ENCODE results near the gene ZNF569.
"Not testable (repeated sequence)": the region's sequence is repeated elsewhere in the genome, so short reads cannot be mapped to it uniquely, and the experiment has no call there.

The ZNF569 gene

DNA sequence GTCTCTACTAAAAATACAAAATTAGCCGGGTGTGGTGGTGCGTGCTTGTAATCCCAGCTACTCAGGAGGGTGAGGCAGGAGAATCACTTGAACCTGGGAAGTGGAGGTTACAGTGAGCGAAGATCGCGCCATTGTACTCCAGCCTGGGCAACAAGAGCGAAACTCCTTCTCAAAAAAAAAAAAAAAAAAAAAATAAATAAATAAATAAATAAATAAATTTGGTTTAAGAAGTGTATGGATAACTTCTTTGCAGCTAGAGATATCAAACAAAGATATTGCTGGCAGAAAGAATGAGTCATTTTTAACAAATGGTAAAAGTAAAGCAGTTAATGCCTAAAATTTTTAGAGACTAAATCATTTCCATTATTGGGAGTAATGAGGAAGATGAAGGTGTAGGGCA lies 75.8 kb downstream of the ZNF569 start:
- DNase-seq = not testable (repeated sequence)

DNA sequence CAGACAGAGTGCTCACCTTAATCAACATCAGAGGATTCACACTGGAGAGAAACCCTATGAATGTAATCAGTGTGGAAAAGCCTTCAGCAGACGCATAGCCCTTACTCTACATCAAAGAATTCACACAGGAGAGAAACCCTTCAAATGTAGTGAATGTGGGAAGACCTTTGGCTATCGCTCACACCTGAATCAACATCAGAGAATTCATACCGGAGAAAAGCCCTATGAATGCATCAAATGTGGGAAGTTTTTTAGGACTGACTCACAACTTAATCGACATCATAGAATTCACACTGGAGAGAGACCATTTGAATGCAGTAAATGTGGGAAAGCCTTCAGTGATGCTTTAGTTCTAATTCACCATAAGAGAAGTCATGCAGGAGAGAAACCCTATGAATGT lies 78.0 kb downstream of the ZNF569 start:
- no peak for DNase-seq

GRCh38 chr19:37370880-37371661 lies 96.2 kb downstream of the ZNF569 start, which contains the start of gene ZNF527:
TSS of gene ZNF527 (plus strand) at chr19:37371099. CDS start at chr19:37374199, 3,100 bp downstream.
- DNase-seq = peak; percentile 97

- not testable (repeated sequence) for DNase-seq
Measured at GRCh38 chr19:37370386-37370879, 96.8 kb downstream of the ZNF569 start.

- DNase-seq = no peak
Measured at GRCh38 chr19:37362733-37363132, 104.5 kb downstream of the ZNF569 start.

DNA sequence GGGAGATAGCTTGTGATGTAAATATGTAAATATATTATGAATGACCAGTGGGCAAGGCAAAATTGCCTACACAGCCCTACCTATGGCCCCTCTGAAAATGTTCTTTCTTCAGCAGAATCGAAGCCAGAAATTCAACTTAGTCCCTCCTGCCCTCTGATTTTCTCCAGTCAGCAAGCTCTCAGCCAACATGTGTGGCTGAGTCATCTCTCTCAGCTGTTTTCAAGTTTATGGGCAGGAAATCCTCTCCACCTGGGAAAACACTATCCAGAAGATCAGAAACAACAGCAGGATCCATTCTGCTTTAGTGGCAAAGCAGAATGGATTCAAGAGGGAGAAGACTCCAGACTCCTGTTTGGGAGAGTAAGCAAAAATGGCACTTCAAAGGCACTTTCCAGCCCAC lies 105.2 kb downstream of the ZNF569 start:
- DNase-seq = no peak
